ENCODE results near the gene HSD17B14.
A peak's percentile ranks its signal among the peaks of the same experiment; 100 is the strongest.
"Not testable (repeated sequence)": the region's sequence is repeated elsewhere in the genome, so short reads cannot be mapped to it uniquely, and the experiment has no call there.

Gene HSD17B14

GRCh38 chr19:48836089-48837017 lies at the start of gene HSD17B14:
Gene HSD17B14 (minus strand): TSS chr19:48836491. CDS start chr19:48836411, 80 bp downstream.
- DNase-seq = no peak

DNA sequence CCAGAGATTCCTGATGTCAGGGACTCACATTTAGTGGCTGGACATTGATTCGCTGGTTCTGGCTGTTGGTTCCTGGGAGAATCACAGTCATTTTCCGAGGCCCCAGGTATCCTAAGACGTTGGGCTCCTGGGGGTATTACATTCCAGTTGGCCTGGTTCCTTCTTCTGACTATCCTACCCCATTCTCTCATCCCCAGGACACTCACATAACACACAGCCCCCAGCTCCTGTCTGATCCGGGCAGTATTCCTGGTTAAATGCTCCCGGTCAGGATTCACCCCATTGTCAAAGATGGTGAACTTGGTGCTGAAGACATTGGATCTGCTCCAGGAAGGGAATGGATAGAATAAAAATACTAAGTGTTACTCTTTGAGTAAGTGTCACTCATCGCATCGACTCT lies 47.4 kb upstream of the HSD17B14 start:
- DNase-seq = no peak

DNA sequence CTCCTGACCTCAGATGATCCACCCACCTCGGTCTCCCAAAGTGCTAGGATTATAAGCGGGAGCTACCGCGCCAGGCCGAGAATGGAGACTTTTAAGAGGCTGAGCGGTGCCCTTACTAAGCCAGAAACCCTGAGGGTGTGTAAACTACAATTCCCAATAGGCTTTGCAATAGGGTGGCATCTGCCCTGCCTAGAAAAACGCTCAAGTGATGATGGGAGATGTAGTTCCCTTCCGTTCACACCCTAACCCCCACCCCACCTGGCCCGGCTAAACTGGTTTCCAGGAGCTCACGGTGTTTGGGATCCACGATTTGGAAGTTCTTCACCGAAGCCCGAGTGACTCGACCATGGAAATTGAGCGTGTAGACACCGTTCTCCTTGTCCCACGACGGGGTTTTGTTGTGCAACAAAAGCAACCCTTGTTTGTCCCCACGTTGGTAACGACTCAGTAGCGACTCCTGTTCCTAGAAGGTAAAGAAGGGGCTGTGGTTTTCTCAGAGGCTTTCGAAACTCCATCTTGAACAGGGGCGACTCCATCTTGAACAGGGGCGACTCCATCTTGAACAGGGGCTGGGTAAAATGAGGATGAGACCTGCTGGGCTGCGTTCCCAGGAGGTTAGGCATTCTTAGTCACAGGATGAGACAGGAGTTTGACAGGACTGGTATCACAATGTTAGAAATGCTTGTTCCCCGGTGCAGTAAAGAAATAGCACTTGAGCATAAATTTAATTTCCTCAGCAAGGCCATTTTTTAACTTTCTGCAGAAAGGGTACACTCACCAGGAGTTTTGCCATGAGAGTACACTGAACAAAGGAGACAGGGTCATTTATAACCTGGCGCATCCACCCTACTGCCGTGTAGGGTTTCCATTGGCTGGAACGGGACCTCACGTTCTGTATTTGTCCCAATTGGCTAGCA lies 45.7 kb upstream of the HSD17B14 start:
- no peak for DNase-seq

DNA sequence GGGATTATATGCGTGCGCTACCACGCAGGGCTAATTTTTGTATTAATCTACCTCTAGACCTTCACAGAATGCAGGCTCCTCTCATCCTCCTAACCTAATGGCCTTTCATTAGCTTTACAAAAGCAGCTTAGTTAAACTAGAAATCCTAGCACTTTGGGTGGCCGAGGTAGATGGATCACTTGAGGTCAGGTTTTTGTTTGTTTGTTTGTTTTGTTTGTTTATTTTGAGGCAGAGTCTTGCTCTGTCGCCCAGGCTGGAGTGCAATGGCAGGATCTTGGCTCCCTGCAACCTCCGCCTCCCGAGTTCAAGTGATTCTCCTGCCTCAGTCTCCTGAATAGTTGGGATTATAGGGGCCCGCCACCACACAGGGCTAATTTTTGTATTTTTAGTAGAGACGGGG lies 43.4 kb upstream of the HSD17B14 start:
- not testable (repeated sequence) for DNase-seq

DNA sequence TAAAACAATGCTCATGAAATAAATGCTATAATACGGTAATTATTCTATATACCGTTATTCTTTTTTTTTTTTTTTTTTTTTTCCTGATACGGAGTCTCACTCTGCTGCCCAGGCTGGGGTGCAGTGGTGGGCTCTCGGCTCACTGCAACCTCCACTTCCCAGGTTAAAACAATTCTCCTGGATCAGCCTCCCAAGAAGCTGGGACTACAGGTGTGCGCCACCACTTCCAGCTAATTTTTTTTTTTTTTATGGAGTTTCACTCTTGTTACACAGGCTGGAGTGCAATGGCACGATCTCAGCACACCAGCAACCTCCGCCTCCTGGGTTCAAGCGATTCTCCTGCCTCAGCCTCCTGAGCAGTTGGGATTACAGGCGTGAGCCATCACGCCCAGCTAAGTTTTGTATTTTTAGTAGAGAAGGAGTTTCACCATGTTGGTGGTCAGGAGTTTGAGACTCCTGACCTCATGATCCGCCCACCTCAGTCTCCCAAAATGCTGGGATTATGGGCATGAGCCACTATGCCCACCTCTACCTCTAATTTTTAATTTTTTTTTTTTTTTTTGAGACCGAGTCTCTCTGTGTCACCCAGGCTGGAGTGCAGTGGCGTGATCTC lies 42.8 kb upstream of the HSD17B14 start:
- DNase-seq = no peak

GRCh38 chr19:48878196-48879024 lies 42.1 kb upstream of the HSD17B14 start:
- no peak for DNase-seq

GRCh38 chr19:48877855-48878195 lies 41.5 kb upstream of the HSD17B14 start:
- DNase-seq = no peak

DNA sequence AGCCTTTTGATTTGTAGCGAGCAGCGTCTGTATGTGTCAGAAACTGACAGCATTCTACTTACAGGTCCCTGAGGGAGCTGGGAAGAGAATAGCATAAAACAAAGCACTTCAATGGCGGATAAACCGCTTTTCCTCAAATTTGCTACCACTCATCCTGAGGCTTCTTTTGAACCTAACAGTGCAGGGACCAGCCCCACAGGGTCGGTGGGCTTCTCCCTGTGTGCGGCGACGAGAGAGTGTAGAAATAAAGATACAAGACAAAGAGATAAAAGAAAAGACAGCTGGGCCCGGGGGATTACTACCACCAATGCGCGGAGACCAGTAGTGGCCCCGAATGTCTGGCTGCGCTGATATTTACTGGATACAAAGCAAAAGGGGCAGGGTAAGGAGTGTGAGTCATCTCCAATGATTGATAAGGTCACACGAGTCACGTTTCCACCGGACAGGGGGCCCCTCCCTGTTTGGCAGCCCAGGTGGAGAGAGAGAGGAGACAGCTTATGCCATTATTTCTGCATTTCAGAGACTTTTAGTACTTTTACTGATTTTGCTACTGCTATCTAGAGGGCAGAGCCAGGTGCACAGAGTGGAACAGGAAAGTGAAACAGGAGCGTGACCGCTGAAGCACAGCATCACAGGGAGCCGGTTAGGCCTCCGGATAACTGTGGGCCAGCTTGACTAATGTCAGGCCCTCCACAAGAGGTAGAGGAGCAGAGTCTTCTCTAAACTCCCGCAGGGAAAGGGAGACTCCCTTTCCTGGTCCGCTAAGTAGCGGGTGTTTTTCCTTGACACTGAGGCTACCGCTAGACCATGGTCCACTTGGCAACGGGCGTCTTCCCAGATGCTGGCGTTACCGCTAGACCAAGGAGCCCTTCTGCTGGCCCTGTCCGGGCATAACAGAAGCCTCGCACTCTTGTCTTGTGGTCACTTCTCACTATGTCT lies 40.0 kb upstream of the HSD17B14 start:
- DNase-seq = not testable (repeated sequence)

GRCh38 chr19:48874303-48875135 lies 38.2 kb upstream of the HSD17B14 start:
- DNase-seq = no peak

- no peak for DNase-seq
These were observed 37.4 kb upstream of the HSD17B14 start for GRCh38 chr19:48873476-48874302.

GRCh38 chr19:48872884-48873475 lies 36.7 kb upstream of the HSD17B14 start:
- DNase-seq = no peak

DNA sequence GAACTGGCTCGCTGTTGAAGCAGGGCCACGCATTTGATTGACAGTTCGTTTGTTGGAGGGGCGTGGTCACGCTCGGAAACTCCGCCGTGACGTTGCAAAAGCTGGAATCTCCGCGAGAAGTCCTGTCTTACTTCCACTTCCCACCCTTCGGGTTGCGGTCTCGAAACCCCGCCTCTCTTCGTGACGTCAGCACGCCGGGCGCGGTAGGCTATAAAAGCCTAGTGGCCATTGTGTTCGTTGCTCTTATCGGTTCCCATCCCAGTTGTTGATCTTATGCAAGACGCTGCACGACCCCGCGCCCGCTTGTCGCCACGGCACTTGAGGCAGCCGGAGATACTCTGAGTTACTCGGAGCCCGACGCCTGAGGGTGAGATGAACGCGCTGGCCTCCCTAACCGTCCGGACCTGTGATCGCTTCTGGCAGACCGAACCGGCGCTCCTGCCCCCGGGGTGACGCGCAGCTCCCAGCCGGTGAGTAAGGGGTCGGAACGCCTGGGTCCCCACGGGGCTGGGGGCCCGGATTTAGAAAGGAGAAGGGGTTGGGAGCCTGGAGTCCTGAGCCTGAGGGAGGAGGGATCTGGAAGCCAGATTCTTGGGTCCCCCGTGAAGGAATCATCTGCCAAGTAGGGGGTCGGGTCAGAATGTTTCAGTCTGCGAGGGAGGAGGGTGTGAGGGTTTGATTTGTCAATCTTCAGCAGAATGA lies 36.0 kb upstream of the HSD17B14 start, which contains the start of gene PPP1R15A:
PPP1R15A (plus strand) TSS at position 240 of the 702 bp plus-strand sequence. CDS start 813 bp downstream, outside the sequence.
- DNase-seq = peak; percentile 95

DNA sequence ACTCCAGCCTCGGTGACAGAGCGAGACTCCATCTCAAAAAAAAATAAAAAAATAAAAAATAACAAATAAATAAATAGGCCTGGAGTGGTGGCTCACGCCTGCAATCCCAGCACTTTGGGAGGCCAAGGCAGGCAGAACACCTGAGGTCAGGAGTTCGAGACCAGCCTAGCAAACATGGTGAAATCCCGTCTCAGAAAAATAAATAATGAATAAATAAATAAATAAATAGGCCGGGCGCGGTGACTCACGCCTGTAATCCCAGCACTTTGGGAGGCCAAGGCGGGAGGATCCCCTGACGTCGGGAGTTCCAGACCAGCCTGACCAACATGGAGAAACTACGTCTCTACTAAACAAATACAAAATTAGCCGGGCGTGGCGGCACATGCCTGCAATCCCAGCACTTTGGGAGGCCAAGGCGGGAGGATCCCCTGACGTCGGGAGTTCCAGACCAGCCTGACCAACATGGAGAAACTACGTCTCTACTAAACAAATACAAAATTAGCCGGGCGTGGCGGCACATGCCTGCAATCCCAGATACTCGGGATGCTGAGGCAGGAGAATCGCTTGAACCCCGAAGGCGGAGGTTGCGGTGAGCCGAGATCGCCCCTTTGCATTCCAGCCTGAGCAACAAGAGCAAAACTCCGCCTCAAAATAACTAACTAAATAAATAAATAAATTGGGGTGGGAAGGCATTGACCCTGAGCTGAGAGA lies 35.3 kb upstream of the HSD17B14 start:
- not testable (repeated sequence) for DNase-seq

DNA sequence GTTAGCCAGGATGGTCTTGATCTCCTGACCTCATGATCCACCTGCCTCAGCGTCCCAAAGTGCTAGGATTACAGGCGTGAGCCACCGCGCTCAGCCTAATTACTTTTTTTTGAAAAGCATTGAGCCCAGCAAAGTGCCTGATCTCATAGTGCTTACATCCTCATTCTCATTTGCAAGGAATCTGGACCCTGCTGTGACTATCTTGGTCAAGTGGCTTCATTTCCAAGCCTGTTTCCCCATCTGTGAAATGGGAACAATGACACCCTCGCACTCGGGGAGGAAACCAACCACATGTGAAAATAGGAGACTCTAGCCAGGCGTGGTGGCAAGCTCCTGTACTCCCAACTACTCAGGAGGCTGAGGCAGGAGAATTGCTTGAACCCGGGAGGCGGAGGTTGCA lies 33.8 kb upstream of the HSD17B14 start:
- DNase-seq = no peak

DNA sequence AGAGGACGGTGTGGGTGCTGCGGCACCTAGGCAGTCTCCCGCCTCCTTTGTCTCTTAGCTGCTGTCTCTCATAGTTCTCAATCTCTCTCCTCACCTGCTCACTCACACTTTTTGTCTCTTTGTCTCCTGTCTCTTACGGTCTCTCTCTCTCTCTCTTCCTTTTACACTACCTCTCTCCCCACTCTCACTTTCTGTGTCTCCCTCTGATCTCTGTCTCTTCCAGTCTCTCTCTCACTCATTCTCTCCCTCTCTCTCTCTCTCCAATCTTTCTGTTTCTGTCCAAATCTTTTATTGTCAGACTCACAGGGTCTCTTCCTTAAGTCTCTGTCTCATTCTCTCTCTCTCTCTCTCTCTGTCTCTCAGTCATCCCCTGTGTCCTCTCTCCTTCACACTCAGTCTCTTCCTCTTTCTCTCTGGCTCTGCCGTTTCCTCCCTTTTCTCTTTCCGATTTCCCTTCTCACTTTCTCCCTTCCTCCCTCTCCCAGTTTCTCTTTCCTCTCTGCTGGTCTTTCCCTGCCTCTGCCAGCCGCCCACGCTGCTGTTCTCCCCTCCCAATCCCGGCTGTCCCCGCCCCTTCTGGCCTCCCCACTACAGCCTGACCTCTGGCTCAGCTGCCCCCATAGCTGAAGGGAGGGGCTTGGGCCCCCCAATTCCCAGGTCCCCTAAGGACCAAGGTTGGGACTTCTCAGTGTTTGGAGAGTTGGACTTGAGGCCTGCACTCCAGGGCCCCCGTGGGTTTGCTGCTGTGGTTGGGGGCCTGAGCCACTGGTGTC lies 32.0 kb upstream of the HSD17B14 start, which contains the start of gene PLEKHA4:
PLEKHA4 (minus strand) TSS at position 504 of the 773 bp plus-strand sequence. CDS start 997 bp downstream, outside the sequence.
- no peak for DNase-seq

DNA sequence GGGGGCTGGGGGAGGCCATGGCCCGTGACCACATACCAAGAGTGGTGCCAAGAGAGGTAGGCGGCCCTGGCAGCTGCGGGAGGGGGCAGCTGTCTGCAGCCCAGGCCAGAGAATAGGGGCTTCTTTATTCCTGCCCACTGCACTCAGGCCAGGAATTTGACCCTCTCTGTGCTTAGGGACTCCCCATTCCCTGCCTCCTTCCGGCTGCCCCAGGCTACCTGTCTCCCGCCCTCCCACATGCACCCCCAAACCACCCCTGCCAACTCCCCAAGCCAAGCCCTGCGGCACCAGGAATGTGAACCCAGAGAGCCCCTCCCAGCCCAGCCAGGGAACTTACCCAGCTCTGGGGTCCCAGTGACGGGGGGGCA lies 31.4 kb upstream of the HSD17B14 start:
- no peak for DNase-seq

Measured in NCI-H187 treated with DMSO at 0.1 percent for 48 hours (cell line).